ENCODE measurements around the gene POU4F1. TPM values are rescaled to one million over a fixed set of nuclear protein-coding genes. Genes with fewer than 3 reads are reported as not detected.

Gene POU4F1
- total RNA-seq, 4 donors from 2014 or later: not detected

DNA sequence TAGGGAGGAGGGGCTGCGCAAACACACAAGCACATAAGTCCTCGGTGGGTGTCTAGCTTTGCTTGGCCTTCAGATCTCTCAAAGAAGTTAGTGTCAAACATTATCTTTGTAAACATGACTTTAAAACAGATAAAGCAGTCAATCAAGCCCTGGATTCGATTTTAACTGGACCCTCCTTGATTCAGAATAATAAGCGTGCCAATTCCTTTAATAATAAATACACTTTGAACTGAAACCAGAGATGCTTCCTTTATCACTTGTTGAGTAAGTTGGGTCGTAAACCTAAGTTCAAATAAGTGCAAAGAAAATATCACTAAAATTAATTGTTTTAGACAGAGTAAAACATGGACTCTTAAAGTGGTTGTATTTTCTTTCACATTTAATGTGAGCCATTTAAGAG is 30.9 kb downstream of the POU4F1 start:
- intact Hi-C loops (cut with DNase I): no loop called here
- TF ChIP-seq, protein P1, sequence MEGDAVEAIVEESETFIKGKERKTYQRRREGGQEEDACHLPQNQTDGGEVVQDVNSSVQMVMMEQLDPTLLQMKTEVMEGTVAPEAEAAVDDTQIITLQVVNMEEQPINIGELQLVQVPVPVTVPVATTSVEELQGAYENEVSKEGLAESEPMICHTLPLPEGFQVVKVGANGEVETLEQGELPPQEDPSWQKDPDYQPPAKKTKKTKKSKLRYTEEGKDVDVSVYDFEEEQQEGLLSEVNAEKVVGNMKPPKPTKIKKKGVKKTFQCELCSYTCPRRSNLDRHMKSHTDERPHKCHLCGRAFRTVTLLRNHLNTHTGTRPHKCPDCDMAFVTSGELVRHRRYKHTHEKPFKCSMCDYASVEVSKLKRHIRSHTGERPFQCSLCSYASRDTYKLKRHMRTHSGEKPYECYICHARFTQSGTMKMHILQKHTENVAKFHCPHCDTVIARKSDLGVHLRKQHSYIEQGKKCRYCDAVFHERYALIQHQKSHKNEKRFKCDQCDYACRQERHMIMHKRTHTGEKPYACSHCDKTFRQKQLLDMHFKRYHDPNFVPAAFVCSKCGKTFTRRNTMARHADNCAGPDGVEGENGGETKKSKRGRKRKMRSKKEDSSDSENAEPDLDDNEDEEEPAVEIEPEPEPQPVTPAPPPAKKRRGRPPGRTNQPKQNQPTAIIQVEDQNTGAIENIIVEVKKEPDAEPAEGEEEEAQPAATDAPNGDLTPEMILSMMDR (IDR thresholded peaks at IDR 0.05): no peak
- no peak for TF ChIP-seq POLR2A (IDR thresholded peaks at IDR 0.05)
- Histone ChIP-seq H3K4me3 (no peak overlapping the region), H3K4me1 (no peaks in the 10 kb centered on the region), H3K36me3 (no peaks in the 10 kb centered on the region), H3K27me3 (peaks cover 0 to 9% (median 0%) of the 10 kb centered on the region in 4 donors), H3K9me3 (no peaks in the 10 kb centered on the region), H3K27ac (no peak overlapping the region)
- DNase-seq: no peak
- 62 to 64% methylated on average over 5 of the region's 5 CpGs for WGBS, 2 donors

- no peak for TF ChIP-seq POLR2A (IDR thresholded peaks at IDR 0.05)
- TF ChIP-seq, protein P1 (IDR thresholded peaks at IDR 0.05): no peak
- Histone ChIP-seq H3K36me3 (no peaks in the 10 kb centered on the region), H3K4me3 (no peak overlapping the region), H3K27me3 (peaks cover 0 to 6% (median 0%) of the 10 kb centered on the region in 4 donors), H3K4me1 (no peaks in the 10 kb centered on the region), H3K9me3 (no peaks in the 10 kb centered on the region), H3K27ac (no peak overlapping the region)
- no peak for DNase-seq
- intact Hi-C loops (cut with DNase I): no loop called here
- 81 to 90% methylated on average over 1 of the region's 1 CpG for WGBS, 2 donors
These were observed 34.3 kb downstream of the POU4F1 start for GRCh38 chr13:78569029-78569428.

DNA sequence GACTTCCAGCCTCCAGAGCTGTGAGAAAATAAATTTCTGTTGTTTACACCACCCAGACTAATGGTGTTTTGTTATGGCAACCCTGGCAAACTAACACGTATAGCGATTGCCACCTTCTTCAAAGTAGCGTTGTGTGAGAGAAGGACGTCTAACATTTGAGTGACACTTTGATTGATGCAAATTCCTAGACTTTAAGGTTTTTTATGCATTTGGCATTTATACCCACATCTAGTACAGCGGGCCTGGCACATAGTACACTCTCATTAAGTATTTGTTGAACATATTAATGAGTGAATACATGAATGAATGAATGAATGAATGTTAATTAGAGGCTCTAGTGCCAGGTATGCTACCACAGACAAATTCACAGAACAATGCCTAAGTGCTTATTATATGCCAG is 36.7 kb downstream of the POU4F1 start:
- Histone ChIP-seq H3K9me3 (no peaks in the 10 kb centered on the region), H3K4me3 (no peak overlapping the region), H3K27ac (no peak overlapping the region), H3K27me3 (peaks cover 0 to 16% (median 0%) of the 10 kb centered on the region in 4 donors), H3K36me3 (no peaks in the 10 kb centered on the region), H3K4me1 (no peaks in the 10 kb centered on the region)
- intact Hi-C loops (cut with DNase I): no loop called here
- WGBS, 2 donors: 69 to 82% methylated on average over 5 of the region's 5 CpGs
- TF ChIP-seq POLR2A (IDR thresholded peaks at IDR 0.05): no peak
- TF ChIP-seq, protein P1 (IDR thresholded peaks at IDR 0.05): no peak
- DNase-seq: no peak

DNA sequence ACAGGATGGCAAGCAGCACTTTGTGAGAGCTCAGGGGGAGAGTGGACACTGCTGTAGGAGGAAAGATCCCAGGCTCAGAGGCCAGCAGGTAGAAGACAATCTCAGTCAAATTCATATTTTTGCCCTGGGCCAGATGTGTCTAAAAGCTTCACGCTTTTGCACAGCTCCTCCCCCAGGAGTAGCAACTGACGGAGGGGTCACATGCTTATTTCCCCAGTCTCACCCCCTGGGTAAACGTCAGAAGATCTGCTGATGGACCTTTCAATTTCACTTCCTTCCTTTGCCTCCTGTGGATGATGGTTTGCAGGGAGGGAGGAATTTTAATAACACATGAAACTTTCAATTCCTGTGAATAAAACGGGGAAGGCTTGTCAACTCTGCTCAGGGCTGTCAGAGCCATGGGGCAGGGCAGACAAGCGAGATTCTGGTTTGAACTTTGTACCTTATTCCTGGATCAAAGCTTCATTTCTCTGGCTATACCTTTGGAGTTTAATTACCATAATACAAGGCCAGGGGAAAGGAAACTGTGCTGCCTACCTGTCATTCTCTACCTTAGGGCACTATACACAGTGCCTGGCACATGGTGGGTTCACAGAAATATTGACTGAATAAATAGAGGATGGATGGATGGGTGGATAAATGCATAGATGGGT is 41.0 kb downstream of the POU4F1 start:
- Histone ChIP-seq H3K4me3 (no peak overlapping the region), H3K36me3 (no peaks in the 10 kb centered on the region), H3K27me3 (peaks cover 0 to 25% (median 0%) of the 10 kb centered on the region in 4 donors), H3K9me3 (no peaks in the 10 kb centered on the region), H3K4me1 (no peaks in the 10 kb centered on the region), H3K27ac (no peak overlapping the region)
- no peak for TF ChIP-seq POLR2A (IDR thresholded peaks at IDR 0.05)
- TF ChIP-seq, protein P1 (IDR thresholded peaks at IDR 0.05): no peak
- 38 to 40% methylated on average over 5 of the region's 5 CpGs for WGBS, 2 donors
- no peak for DNase-seq
- intact Hi-C loops (cut with DNase I): no loop called here

Other genes with a start within 250 kb of the POU4F1 start
- 1 to 10 TPM; 3.4 to 9.3 (median 7.0) TPM for gene OBI1, start 55.6 kb upstream of the POU4F1 start, total RNA-seq